Measurements from ENCODE around the gene FHIT.

Gene FHIT

DNA sequence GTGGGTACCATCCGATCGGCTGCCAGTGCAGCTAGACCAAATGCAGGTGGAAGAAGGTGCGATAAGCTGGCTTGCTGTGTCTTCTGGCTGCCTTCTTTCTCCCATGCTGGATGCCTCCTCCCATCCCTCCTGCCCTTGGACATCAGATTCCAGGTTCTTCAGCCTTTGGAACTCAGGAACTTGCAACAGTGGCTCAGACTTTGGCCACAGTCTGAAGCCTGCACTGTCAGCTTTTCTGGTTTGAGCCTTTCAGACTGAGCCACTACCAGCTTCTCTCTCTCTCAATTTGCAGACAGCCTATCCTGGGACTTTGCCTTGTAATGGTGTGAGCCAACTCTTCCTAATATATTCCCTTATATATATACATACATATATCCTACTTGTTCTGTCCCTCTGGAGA lies 485.5 kb downstream of the FHIT start:
- no peak for DNase-seq (ENCODE audit: low read depth in 3 of 3)

DNA sequence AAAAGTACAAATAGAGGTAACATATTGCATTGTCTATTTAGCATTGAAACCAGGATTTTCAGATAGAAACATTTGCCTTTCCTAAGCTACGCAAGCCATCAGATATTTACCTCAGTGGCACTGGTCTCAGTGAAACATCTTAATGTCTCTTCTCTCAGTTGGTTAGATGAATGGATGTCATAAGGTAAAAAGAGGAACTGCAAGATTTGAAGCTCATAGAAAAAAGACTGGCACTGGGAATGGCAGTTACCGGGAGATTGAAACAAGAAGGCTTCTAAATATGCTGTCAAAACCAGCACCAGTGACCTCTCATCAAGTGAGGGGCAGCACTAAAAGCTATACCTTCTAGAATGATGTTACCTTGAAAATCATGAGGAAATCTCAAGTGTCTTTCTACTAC lies 486.4 kb downstream of the FHIT start:
- no peak for DNase-seq (ENCODE audit: low read depth in 3 of 3)

DNA sequence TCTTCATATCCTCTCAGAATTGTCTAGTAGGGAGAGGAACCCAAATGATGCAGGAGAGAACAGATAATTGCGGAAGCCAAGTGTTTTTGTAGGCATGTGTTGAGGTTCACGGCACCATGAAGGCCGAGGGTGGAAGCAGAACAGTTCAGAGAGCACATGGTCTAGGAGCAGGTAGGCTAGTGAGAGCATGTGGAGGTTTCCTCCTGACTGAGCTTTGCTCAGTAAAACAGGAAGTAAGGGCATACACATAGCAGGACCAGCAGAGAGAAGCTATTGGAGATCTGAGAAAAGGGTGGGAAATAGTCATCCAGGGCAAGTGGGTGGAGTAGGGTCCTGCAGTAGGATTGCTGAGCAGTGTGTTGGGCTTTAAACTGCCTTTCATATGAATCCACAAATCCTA lies 491.1 kb downstream of the FHIT start:
- no peak for DNase-seq (ENCODE audit: low read depth in 3 of 3)

DNA sequence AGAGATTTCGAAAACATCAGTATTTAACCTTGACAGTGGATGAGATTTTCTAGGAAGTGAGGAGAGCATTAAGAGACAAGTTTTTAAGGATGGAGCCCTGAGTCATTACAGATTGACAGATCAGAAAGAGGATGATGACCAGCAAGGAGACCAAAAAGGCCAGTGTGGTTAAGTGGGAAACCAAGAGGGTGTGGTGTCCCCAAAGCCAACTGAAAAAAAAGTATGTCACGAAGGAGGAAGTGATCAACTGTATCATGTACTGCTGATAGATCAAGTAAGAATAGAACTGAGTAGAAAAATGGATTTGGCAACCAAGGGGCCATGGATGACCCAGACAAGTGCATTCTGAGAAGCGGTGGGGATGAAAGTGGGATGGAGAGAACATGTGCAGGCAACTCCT lies 491.8 kb downstream of the FHIT start:
- no peak for DNase-seq (ENCODE audit: low read depth in 3 of 3)

DNA sequence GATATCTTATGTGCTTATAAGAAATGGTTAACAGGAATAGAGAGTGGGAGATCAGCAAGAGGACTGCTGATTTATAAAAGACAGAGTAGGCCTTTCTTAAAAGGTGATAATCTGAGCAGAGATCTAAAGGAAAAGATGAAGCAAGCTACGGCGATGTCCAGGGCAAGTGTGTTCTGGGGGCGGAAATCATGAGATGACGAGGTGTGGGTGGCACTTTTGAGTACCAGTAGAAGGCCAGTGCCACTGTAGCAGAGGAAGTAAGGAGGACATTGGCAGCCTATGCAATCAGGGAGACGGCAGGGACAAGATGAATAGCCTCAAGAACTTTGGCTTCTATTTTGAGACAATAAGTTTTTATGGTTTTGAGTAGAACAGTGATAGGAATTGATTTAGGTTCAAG lies 492.4 kb downstream of the FHIT start:
- no peak for DNase-seq (ENCODE audit: low read depth in 3 of 3)

DNA sequence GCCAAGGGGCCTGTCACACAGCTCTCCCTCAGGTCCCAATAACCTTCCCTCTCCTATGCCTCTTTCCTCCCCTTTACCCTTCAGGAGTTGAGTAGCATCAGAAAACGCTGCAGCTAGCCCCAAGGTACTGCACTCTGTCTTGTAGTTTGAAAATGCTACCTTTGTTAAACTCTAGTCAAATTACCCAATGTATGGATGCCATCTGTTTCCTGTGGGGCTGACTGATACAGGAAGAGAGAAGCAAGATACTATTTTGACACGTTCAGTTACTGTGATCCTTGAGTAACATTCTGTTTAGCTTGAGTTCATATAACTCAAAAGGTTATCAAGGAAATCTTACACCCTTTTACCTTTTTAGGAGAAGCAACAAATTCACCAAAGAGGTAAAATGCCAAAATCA lies 493.1 kb downstream of the FHIT start:
- DNase-seq (ENCODE audit: low read depth in 3 of 3): no peak

DNA sequence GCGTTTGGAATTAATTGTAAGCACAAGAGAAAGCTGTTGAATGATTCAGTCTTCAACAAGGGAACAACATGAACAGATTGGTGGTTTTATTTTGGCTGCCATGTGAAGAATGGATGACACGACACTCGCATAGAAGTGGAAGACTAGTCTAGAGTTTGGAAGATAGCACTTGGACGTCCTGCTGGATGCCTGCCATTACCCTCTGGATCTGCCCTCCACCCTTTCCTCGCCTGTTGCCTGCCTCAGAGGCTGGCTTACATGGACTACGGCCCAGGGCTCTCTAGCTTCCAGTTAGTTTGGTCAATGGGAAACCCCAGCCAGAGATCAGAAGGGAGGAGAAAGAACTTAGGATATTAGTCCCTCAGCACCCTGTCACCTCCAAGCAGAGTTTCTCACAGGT lies 493.5 kb downstream of the FHIT start:
- DNase-seq (ENCODE audit: low read depth in 3 of 3): no peak

DNA sequence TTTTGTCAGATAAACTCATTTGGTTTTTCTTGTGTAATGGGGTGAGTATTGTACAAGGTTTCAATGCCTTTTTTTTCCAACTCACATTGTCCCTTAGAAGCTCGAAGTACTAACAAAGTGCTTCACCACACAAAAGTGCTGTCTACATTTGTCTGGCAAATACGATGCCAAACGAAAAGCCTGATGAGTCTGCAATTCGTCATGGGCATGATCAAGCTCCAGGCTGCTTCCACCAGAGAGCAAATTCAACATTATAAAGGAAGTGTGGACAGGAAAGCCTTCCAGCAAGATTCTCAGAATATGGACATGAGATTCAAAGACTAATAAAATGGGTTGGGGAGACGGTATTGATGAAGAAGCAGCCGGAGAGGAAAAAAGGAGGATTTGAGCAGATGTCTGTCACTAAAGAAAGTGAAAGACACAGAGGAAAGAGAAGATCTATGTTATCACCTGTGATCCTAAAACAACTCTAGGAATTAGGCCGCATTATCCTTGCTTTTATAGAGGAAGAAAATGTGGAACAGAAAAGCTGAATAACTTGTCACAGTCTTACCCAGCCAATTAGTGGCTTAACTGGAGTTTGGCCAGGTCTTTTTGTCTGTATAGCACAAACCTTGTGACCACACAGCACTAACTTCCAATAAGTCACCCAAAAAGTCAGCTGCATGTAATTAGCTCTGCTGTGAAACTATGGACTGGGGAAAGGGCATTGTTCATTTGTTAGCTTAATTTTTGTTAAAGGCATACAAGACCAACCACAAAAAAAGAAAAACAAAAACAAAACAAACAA lies 494.8 kb downstream of the FHIT start:
- no peak for DNase-seq (ENCODE audit: low read depth in 3 of 3)

DNA sequence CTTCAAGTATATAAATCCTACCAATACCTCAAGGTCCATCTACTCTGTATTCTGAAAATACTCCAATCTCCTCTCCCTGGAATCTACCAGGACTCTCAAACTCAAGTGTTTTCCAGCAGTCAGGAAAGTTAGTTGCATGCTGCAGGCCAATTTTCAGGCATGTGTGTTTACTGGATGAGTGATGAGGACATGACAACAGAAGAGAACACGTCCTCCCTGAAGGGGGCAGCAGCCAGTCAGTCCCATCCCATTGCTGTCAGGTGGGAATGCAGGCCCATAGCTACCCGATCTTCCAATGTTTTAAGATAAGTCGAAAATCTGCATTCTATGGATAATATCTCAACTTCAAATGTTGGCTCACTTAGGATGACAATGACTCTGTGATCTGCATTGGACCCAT lies 496.2 kb downstream of the FHIT start:
- DNase-seq (ENCODE audit: low read depth in 3 of 3): no peak

DNA sequence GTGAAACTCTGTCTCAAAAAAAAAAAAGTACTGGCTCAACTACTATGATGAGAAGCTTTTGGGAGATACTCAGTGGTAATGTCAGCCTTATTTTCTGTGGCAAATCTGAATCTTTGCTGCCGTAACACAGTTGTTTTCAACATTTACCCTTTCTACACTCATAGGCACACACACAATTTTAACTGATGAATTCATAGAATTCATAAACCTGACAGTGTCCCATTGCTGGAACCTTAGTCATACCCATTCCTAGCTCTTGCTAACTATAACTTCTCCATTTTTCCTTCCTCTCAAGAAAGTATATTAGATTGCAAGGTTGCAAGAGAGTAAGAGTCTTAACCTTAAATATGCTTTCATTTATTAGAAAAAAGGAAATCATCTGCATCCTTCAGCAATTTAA lies 496.6 kb downstream of the FHIT start:
- DNase-seq (ENCODE audit: low read depth in 3 of 3): no peak

DNA sequence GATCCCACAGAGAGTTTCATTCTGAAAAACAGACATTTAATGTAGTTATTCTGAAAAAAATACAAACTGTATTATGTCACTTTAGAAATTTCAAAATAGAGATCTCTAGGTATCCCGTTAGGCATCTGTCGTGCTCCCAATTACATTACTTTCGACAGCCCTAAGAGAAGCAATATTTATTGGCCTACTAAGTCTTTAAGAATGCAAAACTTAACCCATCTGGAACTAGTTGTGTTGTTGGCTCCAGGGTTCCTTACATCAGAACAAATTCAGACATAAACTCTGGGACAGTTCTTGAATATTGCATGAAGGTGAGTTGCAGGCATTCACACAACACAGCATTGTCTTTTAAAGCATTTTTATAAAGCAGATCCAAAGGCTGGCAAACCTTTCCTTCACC lies 498.4 kb downstream of the FHIT start:
- no peak for DNase-seq (ENCODE audit: low read depth in 3 of 3)

DNA sequence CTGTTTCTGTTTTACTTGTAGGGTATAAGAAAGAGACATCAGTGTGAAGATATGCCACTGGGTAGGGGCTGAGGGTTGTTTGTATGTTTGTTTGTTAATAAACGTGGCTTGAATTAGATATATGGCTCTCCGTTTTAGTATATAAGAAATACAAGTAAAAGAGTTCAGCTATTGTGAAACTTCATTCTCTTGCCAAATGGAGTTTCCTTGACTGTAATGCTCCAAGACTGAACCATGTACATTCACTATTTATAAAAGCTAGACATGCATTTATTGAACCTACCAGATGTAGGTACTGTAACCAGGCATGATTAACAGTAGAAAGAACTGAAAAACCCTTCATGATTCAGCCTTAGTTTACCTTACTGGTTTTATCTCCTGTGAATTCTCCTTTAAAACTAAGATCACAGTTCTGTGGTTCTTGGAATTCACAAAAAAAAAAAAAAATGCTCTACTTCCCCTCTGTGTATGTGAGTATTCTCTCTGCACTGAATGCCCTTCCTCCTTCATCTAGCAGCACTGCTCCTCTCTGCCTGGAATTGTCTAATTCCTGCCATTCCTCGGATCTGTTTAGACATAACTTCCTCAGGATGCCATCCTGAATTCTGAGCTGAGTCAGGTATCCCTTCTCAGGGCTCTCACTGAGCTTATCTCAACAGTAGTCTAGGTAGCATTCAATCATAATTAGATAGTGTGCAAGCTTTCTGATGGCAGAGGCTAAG lies 504.4 kb downstream of the FHIT start:
- no peak for DNase-seq (ENCODE audit: low read depth in 3 of 3)

DNA sequence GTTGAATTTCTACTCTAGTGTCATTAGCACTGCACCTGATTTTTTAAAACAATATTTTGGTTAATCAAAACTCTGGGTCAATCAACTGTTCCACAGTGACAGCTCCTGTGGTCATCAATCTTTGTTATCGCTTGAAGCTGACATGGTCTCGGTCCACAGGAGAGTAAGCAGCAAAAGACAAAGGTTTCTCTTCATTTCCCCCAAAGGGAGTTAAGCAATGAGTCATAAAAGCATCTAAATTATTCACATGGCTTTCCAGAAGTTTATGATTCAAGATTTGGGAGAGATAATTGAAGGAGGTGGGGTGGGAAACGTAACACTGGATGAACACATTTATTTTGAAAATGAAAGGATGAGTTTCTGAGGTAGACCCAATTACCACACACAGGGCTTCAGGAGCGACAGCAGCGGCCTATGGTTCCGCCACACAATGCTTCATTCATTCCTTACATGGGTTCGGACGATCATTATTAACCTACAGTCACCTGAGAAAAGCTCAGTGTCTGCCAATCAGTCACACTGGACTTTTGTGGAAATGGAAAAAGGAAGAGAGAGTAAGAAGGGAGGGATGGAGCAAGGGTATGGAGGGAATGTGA lies 505.1 kb downstream of the FHIT start:
- DNase-seq (ENCODE audit: low read depth in 3 of 3): no peak

DNA sequence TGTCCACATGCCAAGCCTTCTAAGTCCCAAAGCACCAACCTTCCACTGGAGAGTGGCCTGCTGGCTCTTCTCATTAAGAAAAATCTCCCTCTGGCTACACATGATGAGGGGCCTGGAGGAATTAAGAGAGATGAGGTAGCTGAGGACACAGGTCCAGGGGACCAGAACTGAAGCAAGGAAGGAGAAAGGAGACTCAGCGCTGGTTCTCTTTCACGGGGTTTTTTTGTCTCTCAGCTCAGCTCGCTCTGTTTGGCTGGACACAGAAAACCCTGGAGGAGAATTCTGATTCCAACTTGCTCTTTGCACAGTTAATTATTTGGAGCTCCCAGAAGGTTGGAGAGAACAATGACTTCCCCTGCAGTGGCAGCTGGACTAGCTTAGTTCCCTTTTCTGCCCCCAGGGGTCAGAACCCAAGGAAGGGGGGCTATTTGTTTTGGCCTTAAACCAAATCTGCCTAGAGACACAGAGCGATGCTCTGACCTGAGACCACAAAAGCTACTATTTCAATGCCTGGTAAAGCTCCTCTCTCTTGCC lies 507.6 kb downstream of the FHIT start:
- DNase-seq (ENCODE audit: low read depth in 3 of 3): no peak

DNA sequence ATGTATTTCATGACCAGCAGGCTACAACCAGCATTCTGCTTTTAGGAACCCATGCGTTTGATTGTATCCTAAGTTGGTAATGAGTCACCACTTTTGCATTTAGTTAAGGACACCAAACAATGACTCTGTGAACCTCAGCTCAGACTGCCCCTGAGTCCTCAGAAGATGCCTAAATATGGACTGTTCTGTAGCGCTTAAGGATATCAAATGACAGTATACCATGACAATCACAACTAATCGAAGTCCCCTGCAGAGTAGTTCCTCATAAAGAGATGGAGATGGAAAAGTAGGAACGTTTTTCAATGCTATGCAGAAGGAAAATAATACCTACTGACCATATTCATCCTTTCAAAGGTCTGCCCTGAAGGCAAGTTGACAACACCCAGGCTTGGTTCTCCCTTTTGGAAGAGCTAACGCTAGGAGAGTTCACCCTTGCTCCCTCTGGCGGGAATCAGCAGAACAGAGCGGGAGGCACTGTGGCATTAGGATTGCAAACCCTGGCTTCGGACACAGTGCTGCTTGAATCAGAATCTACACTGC lies 508.6 kb downstream of the FHIT start:
- DNase-seq (ENCODE audit: low read depth in 3 of 3): no peak

DNA sequence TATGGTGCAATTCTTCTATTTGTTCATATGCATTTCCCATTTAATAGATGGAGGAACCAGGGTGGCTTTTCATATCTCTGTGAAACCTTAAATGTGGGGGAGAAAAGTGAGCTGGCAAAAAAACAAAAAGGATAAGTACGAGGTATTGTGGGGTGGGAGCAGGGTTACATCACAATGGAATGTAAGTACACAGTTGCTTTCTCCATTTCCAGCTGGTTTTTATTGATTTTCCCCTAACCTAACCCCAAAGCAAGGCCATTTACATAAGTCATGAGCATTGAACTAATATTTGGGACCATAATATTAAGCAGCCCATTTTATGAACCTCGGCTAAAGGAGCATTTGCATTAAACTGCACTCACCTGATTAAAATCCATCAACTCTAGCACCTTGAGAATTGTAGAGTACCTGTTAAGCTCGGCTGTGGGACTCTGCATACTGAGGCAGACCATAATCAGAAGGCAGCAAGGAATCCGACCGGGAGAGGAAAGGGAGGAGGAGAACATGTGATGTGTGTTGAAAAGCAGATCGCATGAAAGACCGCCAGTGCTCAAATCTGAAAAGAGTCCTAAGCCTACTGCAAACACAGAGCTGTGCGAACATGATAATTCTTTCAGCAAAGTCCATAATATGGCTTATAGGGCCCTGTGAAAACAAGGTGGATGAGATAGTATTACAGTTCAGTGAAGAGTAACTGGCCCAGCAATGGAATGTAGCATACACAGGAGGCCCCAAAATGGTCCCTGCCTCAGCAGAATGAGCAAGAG lies 513.4 kb downstream of the FHIT start:
- no peak for DNase-seq (ENCODE audit: low read depth in 3 of 3)

DNA sequence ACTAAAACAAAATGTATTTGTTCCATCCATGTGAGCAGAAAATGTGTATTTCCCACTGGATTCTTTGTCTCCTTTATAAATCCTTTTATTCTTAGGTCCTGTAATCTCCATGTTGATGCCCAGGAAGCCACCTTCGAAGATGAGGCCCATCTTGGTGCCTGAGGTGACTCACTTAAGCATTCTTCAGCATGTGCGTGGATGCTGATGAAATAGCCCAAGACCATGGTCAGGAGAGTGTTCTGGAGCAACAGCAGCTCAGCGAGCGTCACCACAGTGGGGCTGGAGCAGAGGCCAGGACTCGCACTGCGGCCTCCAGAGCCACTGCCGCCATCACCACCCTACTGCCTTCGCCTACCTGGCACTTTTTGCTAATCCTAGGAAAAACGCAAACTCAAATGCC lies 520.9 kb downstream of the FHIT start:
- no peak for DNase-seq (ENCODE audit: low read depth in 3 of 3)

DNA sequence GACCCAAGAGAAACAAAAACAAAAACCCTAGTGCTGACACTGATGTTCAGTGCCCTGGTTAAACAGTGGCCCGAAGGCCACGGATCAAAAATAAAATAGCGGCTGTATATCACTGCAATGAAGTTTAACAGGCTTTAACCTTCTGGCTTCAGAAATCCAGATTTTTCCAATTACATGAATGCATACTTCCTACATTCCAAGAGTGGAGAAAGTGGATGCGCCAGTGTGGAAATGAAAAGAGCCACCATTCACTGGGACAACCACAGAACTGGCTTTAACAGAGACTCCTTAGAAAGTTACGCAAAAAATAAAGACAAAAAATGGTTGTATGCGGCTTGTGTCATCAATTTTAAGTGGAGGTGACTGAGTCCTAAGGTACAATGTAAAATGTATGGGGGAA lies 522.2 kb downstream of the FHIT start:
- DNase-seq (ENCODE audit: low read depth in 3 of 3): no peak

DNA sequence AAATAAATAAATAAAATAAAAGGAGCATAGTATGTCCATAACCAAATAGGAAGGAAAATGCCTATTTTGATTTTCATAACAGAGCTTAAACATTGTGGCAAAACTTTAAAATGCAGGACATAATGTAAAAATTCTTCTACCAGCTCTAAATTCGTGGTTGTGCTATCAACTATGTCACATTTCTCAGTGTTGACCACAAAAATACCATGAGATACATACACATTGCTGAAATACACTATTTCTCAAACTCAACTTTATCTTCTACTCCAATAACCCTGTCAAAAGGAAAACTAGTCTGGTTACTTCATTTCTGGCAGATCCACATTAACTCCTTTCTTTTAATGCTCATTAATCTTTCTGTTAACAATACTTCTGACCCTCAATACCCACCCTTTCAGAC lies 523.2 kb downstream of the FHIT start:
- DNase-seq (ENCODE audit: low read depth in 3 of 3): no peak

DNA sequence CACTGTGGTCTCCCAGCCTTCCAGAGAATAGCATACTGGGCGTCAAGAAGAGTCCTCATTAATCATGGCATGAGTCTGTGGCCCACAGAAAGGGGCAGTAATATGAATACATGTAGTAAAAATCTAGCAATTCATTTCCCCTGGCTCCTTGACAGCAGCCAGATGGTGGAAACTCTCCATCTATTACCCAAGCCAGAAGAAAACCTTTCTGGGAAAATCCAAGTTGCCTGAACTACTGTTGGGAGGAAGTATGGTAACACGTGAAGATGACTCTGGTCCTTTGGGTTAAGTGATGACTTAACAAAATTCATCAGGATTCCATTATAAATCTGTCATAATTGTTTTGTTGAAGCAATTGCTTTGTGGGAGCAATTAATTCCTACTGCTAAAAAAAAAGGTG lies 530.5 kb downstream of the FHIT start:
- DNase-seq (ENCODE audit: low read depth in 3 of 3): no peak

DNA sequence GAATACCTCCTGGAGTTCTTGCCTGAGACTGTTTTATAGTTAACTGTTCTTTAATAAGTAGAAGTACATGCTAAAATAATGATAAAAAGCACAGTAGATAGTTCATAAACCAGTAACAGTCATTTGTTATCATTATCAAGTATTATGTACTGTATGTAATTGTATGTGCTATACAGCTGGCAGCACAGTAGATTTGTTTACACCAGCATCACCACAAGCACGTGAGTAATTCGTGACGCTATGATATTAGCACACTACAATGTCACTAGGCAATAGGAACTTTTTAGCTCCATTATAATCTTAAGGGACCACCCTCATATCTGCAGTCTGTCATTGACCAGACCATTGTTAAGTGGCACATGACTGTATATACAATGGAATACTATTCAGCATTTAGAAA lies 534.7 kb downstream of the FHIT start:
- DNase-seq (ENCODE audit: low read depth in 3 of 3): no peak

Measured in stimulated activated CD4-positive, alpha-beta T cell treated with anti-CD3 and anti-CD28 coated beads, TNF-alpha, amount 100 ng/mL, for 4 hours (primary cell).